GM20000 (cell line): ENCODE data around the gene PLA2G3.
A peak's percentile ranks its signal among the peaks of the same experiment; 100 is the strongest.

Source experiments
- DNase-seq: peaks from one replicate; pipeline ENCODE4 v3.0.0; 2012; ENCODE audit warnings: low spot score
- CTCF ChIP-seq: IDR thresholded peaks from 2 replicates; pipeline ENCODE4 v1.5.1; 2012; ENCODE audit warnings: mild to moderate bottlenecking, control low read depth; ENCODE audit errors: extremely low read depth, missing control alignments

Gene PLA2G3

GRCh38 chr22:31084811-31085492 is 55.4 kb downstream of the PLA2G3 start:
- TF ChIP-seq CTCF = peak; percentile 74
- peak; percentile 97 for DNase-seq
